C4-2B (cell line): ENCODE measurements around the gene TYW5.

ENCODE experiments used
- H3K27ac ChIP-seq: fragments of 450-650 bp; 2 replicates; pipeline ENCODE4 v1.5.1; 2017
- CTCF ChIP-seq: fragments of 450-650 bp; conservative IDR thresholded peaks from 2 replicates; pipeline ENCODE4 v1.5.1; 2017; ENCODE audit warnings: mild to moderate bottlenecking
- ZFX ChIP-seq: fragments of 450-650 bp; IDR thresholded peaks from 2 replicates; pipeline ENCODE4 v1.6.1; 2017

Gene TYW5

GRCh38 chr2:199940373-199940772 lies 14.9 kb downstream of the TYW5 start:
- TF ChIP-seq ZFX, result no peak
- TF ChIP-seq CTCF, result peak; percentile 42
- H3K27ac ChIP-seq, result no peak overlapping the region

- TF ChIP-seq ZFX (no peak), CTCF (no peak)
Measured at GRCh38 chr2:199936554-199936953, 18.7 kb downstream of the TYW5 start.

GRCh38 chr2:199933466-199933865 lies 21.8 kb downstream of the TYW5 start:
- TF ChIP-seq CTCF (no peak), ZFX (no peak)
- no peak overlapping the region for H3K27ac ChIP-seq

More at GRCh38 chr2:199936554-199936953, 18.7 kb downstream of the TYW5 start:
- H3K27ac ChIP-seq, result no peak overlapping the region

- TF ChIP-seq CTCF (no peak), ZFX (no peak)
- H3K27ac ChIP-seq, result no peak overlapping the region
Measured at GRCh38 chr2:199932312-199932855, 22.9 kb downstream of the TYW5 start.

- H3K27ac ChIP-seq, result no peak overlapping the region
- TF ChIP-seq ZFX (no peak), CTCF (no peak)
Measured at GRCh38 chr2:199929262-199929661, 26.0 kb downstream of the TYW5 start.

GRCh38 chr2:199928626-199929025 lies 26.7 kb downstream of the TYW5 start:
- H3K27ac ChIP-seq, result no peak overlapping the region

GRCh38 chr2:199928226-199928625 lies 27.1 kb downstream of the TYW5 start:
- TF ChIP-seq CTCF (no peak), ZFX (no peak)

More at GRCh38 chr2:199928626-199929025, 26.7 kb downstream of the TYW5 start:
- TF ChIP-seq ZFX (no peak), CTCF (no peak)

More at GRCh38 chr2:199928226-199928625, 27.1 kb downstream of the TYW5 start:
- H3K27ac ChIP-seq, result no peak overlapping the region
